Tibial nerve (tissue), 4 donors: ENCODE data around the gene TNIK.

Source experiments
- CTCF ChIP-seq, 5 experiments: fragments of 200-600 bp in 3 of 5; fragments of 450-650 bp in 2 of 5; sonication (generic) in 3 of 5; IDR thresholded peaks; one replicate each; pipeline ENCODE4 v1.5.1; 2016 to 2019; ENCODE audit warnings: antibody characterized with exemption in 5 of 5, mild to moderate bottlenecking in 3 of 5, moderate library complexity in 2 of 5
- EP300 ChIP-seq, 2 donors: sonication (generic); formaldehyde crosslinking; IDR thresholded peaks; one replicate each; pipeline ENCODE4 v1.6.1; 2017; ENCODE audit warnings: antibody characterized with exemption in 2 of 2, mild to moderate bottlenecking in 1 of 2
- POLR2A ChIP-seq, 2 donors: fragments of 450-650 bp; IDR thresholded peaks; one replicate each; pipeline ENCODE4 v1.6.1; 2017; ENCODE audit warnings: antibody characterized with exemption in 2 of 2, mild to moderate bottlenecking in 2 of 2, moderate library complexity in 2 of 2

- no peak for TF ChIP-seq CTCF (IDR thresholded peaks at IDR 0.05)
- no peak for TF ChIP-seq EP300 (IDR thresholded peaks at IDR 0.05)
- no peak for TF ChIP-seq POLR2A (IDR thresholded peaks at IDR 0.05)
Observed at GRCh38 chr3:171183042-171183441, 277.2 kb downstream of the TNIK start.
